GM12872 (cell line): Measurements from ENCODE around the gene DBNL.

Source experiments
- CTCF ChIP-seq: IDR thresholded peaks from 3 replicates; pipeline ENCODE4 v1.5.1; 2011; ENCODE audit warnings: low read depth, mild to moderate bottlenecking, low read length, moderate library complexity; ENCODE audit not compliant: insufficient read depth

DBNL gene

GRCh38 chr7:44082541-44083207 is 38.2 kb downstream of the DBNL start:
- no peak for TF ChIP-seq CTCF

- no peak for TF ChIP-seq CTCF
Observed at GRCh38 chr7:44083796-44084195, 39.3 kb downstream of the DBNL start.

- TF ChIP-seq CTCF: no peak
Observed at GRCh38 chr7:44084701-44085100, 40.2 kb downstream of the DBNL start.

GRCh38 chr7:44085546-44085945 is 41.0 kb downstream of the DBNL start:
- peak; percentile 26; the same call in 2 of the 3 replicates for TF ChIP-seq CTCF

- no peak for TF ChIP-seq CTCF
Observed at GRCh38 chr7:44086627-44087026, 42.1 kb downstream of the DBNL start.

- TF ChIP-seq CTCF: no peak
Observed at GRCh38 chr7:44087911-44088838, 43.7 kb downstream of the DBNL start.

GRCh38 chr7:44093102-44093641 is 48.7 kb downstream of the DBNL start:
- no peak for TF ChIP-seq CTCF
